ENCODE results near the gene LDLRAP1.
A peak's percentile ranks its signal among the peaks of the same experiment; 100 is the strongest.

The LDLRAP1 gene

GRCh38 chr1:25540750-25541342, 2.6 kb upstream of the LDLRAP1 start:
- Histone ChIP-seq H3K4me3 (ENCODE audit: low read length) (no peak overlapping the region), H3K4me1 (ENCODE audit: control insufficient read depth, insufficient read depth, low read length) (peaks cover 8% of the 10 kb centered on the region), H3K27me3 (ENCODE audit: control insufficient read depth, insufficient read depth, low read length) (no peaks in the 10 kb centered on the region), H3K9ac (ENCODE audit: low read length) (no peak overlapping the region), H3K27ac (ENCODE audit: low read depth, low read length) (no peak overlapping the region), H3K36me3 (ENCODE audit: control insufficient read depth, insufficient read depth, low read length) (no peaks in the 10 kb centered on the region)

GRCh38 chr1:25541425-25541824, 2.0 kb upstream of the LDLRAP1 start:
- Histone ChIP-seq H3K9ac (ENCODE audit: low read length) (no peak overlapping the region), H3K4me1 (ENCODE audit: control insufficient read depth, insufficient read depth, low read length) (peaks cover 8% of the 10 kb centered on the region), H3K36me3 (ENCODE audit: control insufficient read depth, insufficient read depth, low read length) (no peaks in the 10 kb centered on the region), H3K27me3 (ENCODE audit: control insufficient read depth, insufficient read depth, low read length) (no peaks in the 10 kb centered on the region), H3K4me3 (ENCODE audit: low read length) (no peak overlapping the region), H3K27ac (ENCODE audit: low read depth, low read length) (no peak overlapping the region)

DNA sequence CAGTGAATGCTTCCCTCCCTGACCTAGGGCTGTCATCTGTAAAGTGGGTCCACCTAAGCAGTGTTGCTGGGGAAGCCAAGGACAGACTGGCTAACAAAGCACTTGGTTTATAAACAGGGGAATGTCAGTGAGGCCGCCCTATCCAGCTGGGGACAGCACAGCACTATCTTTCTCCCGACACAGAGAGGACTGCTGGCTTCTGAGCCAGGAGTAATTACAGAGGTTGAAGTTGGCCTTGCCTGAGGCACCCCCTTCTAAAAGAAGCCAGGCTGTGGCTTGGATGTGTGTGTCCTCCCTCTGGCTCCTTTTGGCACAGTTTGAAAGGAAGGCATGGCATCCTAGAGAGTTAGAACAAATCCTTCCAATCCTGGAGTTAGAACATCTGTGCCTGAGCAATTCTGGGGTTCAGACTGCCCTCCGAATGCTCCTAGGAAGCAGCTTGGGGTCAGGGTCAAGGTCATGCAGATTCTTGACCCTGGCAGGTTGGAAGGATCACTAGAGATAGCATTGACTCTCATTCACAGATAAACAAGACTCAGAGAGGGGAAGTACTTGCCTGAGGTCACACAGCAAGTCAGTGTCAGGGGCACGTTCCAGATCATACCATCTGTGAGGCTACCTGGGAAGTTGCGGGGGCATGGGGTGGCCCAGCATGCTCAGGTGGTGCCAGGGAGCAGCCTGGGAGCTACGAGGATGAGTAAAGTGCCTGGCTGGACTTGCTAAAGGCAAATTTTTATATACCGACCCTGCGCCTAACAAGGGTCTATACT, 1.3 kb upstream of the LDLRAP1 start:
- H3K4me3 ChIP-seq (ENCODE audit: low read length): no peak overlapping the region

GRCh38 chr1:25543005-25543424, 391 bp upstream of the LDLRAP1 start:
- Histone ChIP-seq H3K4me3 (ENCODE audit: low read length) (peak overlapping the region; percentile 17), H3K27ac (ENCODE audit: low read depth, low read length) (peak overlapping the region; percentile 79), H3K9ac (ENCODE audit: low read length) (no peak overlapping the region), H3K4me1 (ENCODE audit: control insufficient read depth, insufficient read depth, low read length) (peaks cover 8% of the 10 kb centered on the region), H3K27me3 (ENCODE audit: control insufficient read depth, insufficient read depth, low read length) (no peaks in the 10 kb centered on the region), H3K36me3 (ENCODE audit: control insufficient read depth, insufficient read depth, low read length) (no peaks in the 10 kb centered on the region)

More for the DNA sequence above, 1.3 kb upstream of the LDLRAP1 start:
- Histone ChIP-seq H3K27ac (ENCODE audit: low read depth, low read length) (no peak overlapping the region), H3K27me3 (ENCODE audit: control insufficient read depth, insufficient read depth, low read length) (no peaks in the 10 kb centered on the region), H3K36me3 (ENCODE audit: control insufficient read depth, insufficient read depth, low read length) (no peaks in the 10 kb centered on the region), H3K4me1 (ENCODE audit: control insufficient read depth, insufficient read depth, low read length) (peaks cover 8% of the 10 kb centered on the region), H3K9ac (ENCODE audit: low read length) (no peak overlapping the region)

- peaks cover 8% of the 10 kb centered on the region for H3K4me1 ChIP-seq (ENCODE audit: control insufficient read depth, insufficient read depth, low read length)
- H3K27ac ChIP-seq (ENCODE audit: low read depth, low read length): peak overlapping the region; percentile 79
- H3K36me3 ChIP-seq (ENCODE audit: control insufficient read depth, insufficient read depth, low read length): no peaks in the 10 kb centered on the region
- no peaks in the 10 kb centered on the region for H3K27me3 ChIP-seq (ENCODE audit: control insufficient read depth, insufficient read depth, low read length)
- H3K4me3 ChIP-seq (ENCODE audit: low read length): peak overlapping the region; percentile 78
- H3K9ac ChIP-seq (ENCODE audit: low read length): peak overlapping the region; percentile 60
Observed at GRCh38 chr1:25544243-25544764, 898 bp downstream of the LDLRAP1 start.

DNA sequence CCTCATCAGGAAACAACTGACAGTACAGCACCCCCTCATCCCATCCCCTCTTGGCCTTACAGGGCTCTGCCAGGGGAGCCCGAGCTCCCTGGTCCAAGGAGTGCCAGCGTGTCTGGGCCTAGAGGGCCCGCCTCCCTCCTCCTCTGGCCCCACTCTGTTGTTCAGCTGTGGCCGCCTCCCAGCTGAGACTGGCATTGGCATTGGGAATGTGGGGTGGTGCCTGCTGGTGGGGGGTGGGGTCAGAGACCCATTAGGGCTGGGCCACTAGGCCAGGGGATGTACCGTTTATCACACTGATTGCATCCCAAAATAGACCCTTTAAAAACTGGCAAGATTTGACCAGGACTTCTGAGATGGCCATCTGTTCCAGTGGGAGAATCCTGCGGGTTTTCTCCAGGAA, 1.4 kb downstream of the LDLRAP1 start:
- Histone ChIP-seq H3K27me3 (ENCODE audit: control insufficient read depth, insufficient read depth, low read length) (no peaks in the 10 kb centered on the region), H3K4me1 (ENCODE audit: control insufficient read depth, insufficient read depth, low read length) (peaks cover 10% of the 10 kb centered on the region), H3K36me3 (ENCODE audit: control insufficient read depth, insufficient read depth, low read length) (no peaks in the 10 kb centered on the region), H3K4me3 (ENCODE audit: low read length) (peak overlapping the region; percentile 78), H3K9ac (ENCODE audit: low read length) (peak overlapping the region; percentile 0), H3K27ac (ENCODE audit: low read depth, low read length) (no peak overlapping the region)

DNA sequence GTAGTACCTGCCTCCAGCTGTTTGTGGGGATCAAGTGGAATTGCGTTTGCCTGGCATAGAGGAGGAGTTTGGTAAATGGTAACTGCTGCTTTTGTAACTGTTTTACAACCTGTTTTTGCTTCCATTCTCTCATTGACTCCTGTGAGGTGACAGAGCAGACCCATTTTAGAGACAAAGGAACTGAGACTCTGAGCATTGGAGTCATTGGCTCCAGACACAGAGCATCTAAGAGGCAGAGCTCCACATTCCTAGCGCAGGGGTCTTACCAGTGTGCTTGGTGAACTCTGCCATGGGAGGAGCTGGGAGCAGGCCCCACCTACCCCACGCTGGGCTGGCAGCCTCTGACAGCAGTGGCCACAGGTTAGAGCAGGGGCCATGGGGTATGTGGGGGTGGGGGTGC, 2.4 kb downstream of the LDLRAP1 start:
- no peak overlapping the region for H3K9ac ChIP-seq (ENCODE audit: low read length)
- H3K27me3 ChIP-seq (ENCODE audit: control insufficient read depth, insufficient read depth, low read length): no peaks in the 10 kb centered on the region
- peaks cover 10% of the 10 kb centered on the region for H3K4me1 ChIP-seq (ENCODE audit: control insufficient read depth, insufficient read depth, low read length)
- no peak overlapping the region for H3K27ac ChIP-seq (ENCODE audit: low read depth, low read length)
- no peak overlapping the region for H3K4me3 ChIP-seq (ENCODE audit: low read length)
- no peaks in the 10 kb centered on the region for H3K36me3 ChIP-seq (ENCODE audit: control insufficient read depth, insufficient read depth, low read length)

DNA sequence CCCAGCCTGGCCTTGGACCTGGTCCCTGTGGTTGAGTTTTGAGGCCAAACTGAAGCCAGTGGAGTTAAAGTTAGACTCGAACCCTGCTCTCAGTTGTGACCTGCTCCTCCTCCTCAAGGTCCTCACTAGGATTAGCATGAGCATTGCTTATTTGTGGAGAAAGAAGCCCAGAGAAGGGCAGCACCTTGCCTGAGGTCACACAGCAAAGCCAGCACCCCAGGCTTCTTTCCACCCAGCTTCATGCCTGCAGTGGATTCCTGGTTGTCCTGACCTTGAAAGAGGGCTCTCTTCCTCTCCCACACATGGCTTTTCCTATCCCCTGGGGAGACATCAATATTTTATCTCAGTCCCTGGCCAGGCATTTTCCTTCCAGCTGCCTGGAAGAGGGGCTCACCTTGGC, 2.8 kb downstream of the LDLRAP1 start:
- Histone ChIP-seq H3K27ac (ENCODE audit: low read depth, low read length) (no peak overlapping the region), H3K4me1 (ENCODE audit: control insufficient read depth, insufficient read depth, low read length) (peaks cover 10% of the 10 kb centered on the region), H3K27me3 (ENCODE audit: control insufficient read depth, insufficient read depth, low read length) (no peaks in the 10 kb centered on the region), H3K9ac (ENCODE audit: low read length) (no peak overlapping the region), H3K4me3 (ENCODE audit: low read length) (no peak overlapping the region), H3K36me3 (ENCODE audit: control insufficient read depth, insufficient read depth, low read length) (no peaks in the 10 kb centered on the region)

GRCh38 chr1:25548601-25549000, 5.2 kb downstream of the LDLRAP1 start:
- no peak overlapping the region for H3K9ac ChIP-seq (ENCODE audit: low read length)
- H3K4me1 ChIP-seq (ENCODE audit: control insufficient read depth, insufficient read depth, low read length): peaks cover 7% of the 10 kb centered on the region
- H3K36me3 ChIP-seq (ENCODE audit: control insufficient read depth, insufficient read depth, low read length): no peaks in the 10 kb centered on the region
- H3K4me3 ChIP-seq (ENCODE audit: low read length): no peak overlapping the region
- no peaks in the 10 kb centered on the region for H3K27me3 ChIP-seq (ENCODE audit: control insufficient read depth, insufficient read depth, low read length)
- no peak overlapping the region for H3K27ac ChIP-seq (ENCODE audit: low read depth, low read length)

GRCh38 chr1:25549273-25550154, 6.1 kb downstream of the LDLRAP1 start:
- H3K9ac ChIP-seq (ENCODE audit: low read length): peak overlapping the region; percentile 59
- no peaks in the 10 kb centered on the region for H3K27me3 ChIP-seq (ENCODE audit: control insufficient read depth, insufficient read depth, low read length)
- H3K27ac ChIP-seq (ENCODE audit: low read depth, low read length): no peak overlapping the region
- H3K36me3 ChIP-seq (ENCODE audit: control insufficient read depth, insufficient read depth, low read length): peaks cover 2% of the 10 kb centered on the region
- H3K4me1 ChIP-seq (ENCODE audit: control insufficient read depth, insufficient read depth, low read length): peaks cover 6% of the 10 kb centered on the region
- peak overlapping the region; percentile 42 for H3K4me3 ChIP-seq (ENCODE audit: low read length)

DNA sequence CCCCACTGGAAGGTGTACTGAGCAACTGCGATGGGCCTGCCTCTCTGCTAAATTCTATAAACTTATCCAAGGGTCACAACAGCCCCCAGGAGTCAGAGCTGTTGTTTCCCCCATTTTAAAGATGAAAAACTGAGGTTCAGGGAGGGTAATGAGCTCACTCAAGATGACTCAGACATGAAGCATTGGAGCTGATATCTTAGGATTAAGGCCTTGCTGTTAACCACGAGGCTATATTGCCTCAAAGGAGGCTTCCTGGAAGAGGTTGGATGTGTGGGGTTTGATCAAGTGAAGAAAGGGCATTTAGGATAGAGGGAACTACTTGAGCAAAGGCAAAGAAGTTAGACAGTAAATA, 6.7 kb downstream of the LDLRAP1 start:
- Histone ChIP-seq H3K4me3 (ENCODE audit: low read length) (no peak overlapping the region), H3K27me3 (ENCODE audit: control insufficient read depth, insufficient read depth, low read length) (no peaks in the 10 kb centered on the region), H3K4me1 (ENCODE audit: control insufficient read depth, insufficient read depth, low read length) (peaks cover 2% of the 10 kb centered on the region), H3K36me3 (ENCODE audit: control insufficient read depth, insufficient read depth, low read length) (peaks cover 5% of the 10 kb centered on the region), H3K9ac (ENCODE audit: low read length) (no peak overlapping the region), H3K27ac (ENCODE audit: low read depth, low read length) (no peak overlapping the region)

DNA sequence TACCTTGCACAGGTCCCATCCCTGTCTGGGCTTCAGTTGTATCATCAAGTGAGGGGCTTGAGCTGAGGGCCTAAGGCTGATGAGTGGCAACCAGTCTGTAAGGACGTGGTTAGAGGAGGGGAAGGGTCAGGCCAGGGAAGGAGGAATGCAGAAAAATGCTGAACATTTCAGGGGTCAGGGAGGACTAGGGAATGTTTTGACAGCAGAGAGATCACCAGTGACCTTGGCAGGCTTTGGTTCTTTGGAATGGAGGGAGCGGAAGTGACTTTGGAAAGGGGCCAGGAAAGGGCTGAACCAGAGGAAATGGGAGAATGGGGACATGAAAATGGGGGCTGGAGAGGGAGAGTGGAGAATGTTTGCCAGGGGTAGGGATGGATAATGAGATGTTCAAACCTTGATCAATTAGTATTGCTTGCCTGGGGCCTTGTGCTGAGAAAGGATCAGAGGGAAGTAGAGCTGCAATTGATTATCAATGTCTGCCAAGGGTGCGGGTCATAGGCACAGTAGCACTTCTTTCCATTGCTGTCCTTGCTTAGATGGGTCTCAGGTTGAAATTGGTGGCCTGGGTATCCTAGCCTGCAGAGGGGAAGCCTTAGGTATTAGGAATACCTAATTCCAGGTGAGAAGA, 7.4 kb downstream of the LDLRAP1 start:
- peaks cover 5% of the 10 kb centered on the region for H3K36me3 ChIP-seq (ENCODE audit: control insufficient read depth, insufficient read depth, low read length)
- no peak overlapping the region for H3K9ac ChIP-seq (ENCODE audit: low read length)
- H3K4me3 ChIP-seq (ENCODE audit: low read length): no peak overlapping the region
- H3K4me1 ChIP-seq (ENCODE audit: control insufficient read depth, insufficient read depth, low read length): peaks cover 2% of the 10 kb centered on the region
- H3K27me3 ChIP-seq (ENCODE audit: control insufficient read depth, insufficient read depth, low read length): no peaks in the 10 kb centered on the region
- no peak overlapping the region for H3K27ac ChIP-seq (ENCODE audit: low read depth, low read length)
